Stimulated activated memory B cell treated with anti-CD40 and anti-IgM and Interleukin-4, amounts not matched to agents 10 μg/mL and 1 μg/mL and 100 μg/mL, for 72 hours (primary cell): ENCODE results near the gene BAZ1A.

Experiments
- ATAC-seq: fragments of 150-1000 bp; cut with Tn5 transposase; 2 replicates; pipeline ENCODE4 v1.10.0; 2021
- H3K27ac Mint-ChIP-seq: one replicate; pipeline ENCODE4 v1.8.0; 2022; ENCODE audit warnings: mild to moderate bottlenecking, mixed read lengths
- H3K27me3 Mint-ChIP-seq: one replicate; pipeline ENCODE4 v1.8.0; 2022; ENCODE audit warnings: mixed read lengths
- H3K36me3 Mint-ChIP-seq: one replicate; pipeline ENCODE4 v1.8.0; 2022; ENCODE audit warnings: mixed read lengths
- H3K4me1 Mint-ChIP-seq: one replicate; pipeline ENCODE4 v1.8.0; 2022; ENCODE audit warnings: mixed read lengths
- H3K4me3 Mint-ChIP-seq: one replicate; pipeline ENCODE4 v1.8.0; 2022; ENCODE audit warnings: mild to moderate bottlenecking, moderate library complexity, mixed read lengths
- H3K9me3 Mint-ChIP-seq: one replicate; pipeline ENCODE4 v1.8.0; 2022; ENCODE audit warnings: mixed read lengths

The BAZ1A gene

DNA sequence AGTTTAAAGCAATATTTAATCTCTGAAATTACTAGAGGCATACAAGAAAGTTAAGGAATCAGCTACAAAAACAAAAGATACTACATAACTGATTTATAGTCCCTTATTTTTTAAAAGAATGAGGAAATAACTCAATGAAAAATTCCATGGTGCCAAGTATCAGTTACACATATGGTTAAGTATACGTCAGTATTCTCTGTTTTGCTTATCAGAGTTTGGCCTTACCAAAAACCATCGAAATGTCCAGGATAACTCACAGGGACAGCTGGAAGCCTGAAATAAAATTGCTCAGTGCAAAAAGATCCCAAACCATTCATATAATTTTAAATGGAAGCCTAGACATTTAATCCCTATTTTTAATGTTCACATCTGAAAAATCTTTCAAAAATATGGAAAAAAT, 164.4 kb downstream of the BAZ1A start:
- ATAC-seq, result no peak
- Mint-ChIP-seq H3K9me3 (no peaks in the 10 kb centered on the region), H3K4me3 (no peak overlapping the region), H3K27me3 (no peaks in the 10 kb centered on the region), H3K27ac (no peak overlapping the region), H3K36me3 (peaks cover 8% of the 10 kb centered on the region), H3K4me1 (peaks cover 20% of the 10 kb centered on the region)

DNA sequence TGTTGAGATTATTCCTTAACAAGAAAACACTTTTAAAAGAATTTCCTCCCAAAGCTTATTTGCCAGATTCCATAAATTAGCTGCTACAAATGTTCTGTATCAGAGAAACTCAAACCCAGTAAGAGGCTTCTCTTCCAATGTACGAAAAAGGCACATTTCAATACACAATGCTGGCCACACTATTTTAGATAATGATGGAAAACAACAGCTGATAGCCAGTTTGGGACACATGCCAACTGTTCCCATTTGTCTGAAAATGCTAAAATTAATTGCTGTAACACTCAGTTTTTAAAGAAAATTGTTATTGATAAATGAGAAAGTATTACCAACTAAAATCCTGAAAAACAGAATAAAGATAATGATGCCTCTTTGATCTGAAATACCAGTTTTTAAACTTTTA, 165.2 kb downstream of the BAZ1A start:
- Mint-ChIP-seq H3K9me3 (no peaks in the 10 kb centered on the region), H3K4me1 (peaks cover 15% of the 10 kb centered on the region), H3K27me3 (no peaks in the 10 kb centered on the region), H3K27ac (no peak overlapping the region), H3K4me3 (no peak overlapping the region), H3K36me3 (peaks cover 8% of the 10 kb centered on the region)
- ATAC-seq, result no peak

GRCh38 chr14:34707722-34708121, 167.4 kb downstream of the BAZ1A start:
- no peak overlapping the region for H3K4me3 Mint-ChIP-seq
- peaks cover 5% of the 10 kb centered on the region for H3K4me1 Mint-ChIP-seq
- no peaks in the 10 kb centered on the region for H3K27me3 Mint-ChIP-seq
- no peaks in the 10 kb centered on the region for H3K9me3 Mint-ChIP-seq
- no peaks in the 10 kb centered on the region for H3K36me3 Mint-ChIP-seq
- no peak for ATAC-seq
- no peak overlapping the region for H3K27ac Mint-ChIP-seq
